ENCODE results near the gene SLC4A5.

GRCh38 chr2:74345272-74345943, 2.2 kb upstream of the SLC4A5 start:
- TF ChIP-seq TARDBP (IDR thresholded peaks at IDR 0.05) (no peak), SUZ12 (IDR thresholded peaks at IDR 0.05) (no peak), FOXA1 (IDR thresholded peaks at IDR 0.05) (no peak)
- TF ChIP-seq, protein P1, sequence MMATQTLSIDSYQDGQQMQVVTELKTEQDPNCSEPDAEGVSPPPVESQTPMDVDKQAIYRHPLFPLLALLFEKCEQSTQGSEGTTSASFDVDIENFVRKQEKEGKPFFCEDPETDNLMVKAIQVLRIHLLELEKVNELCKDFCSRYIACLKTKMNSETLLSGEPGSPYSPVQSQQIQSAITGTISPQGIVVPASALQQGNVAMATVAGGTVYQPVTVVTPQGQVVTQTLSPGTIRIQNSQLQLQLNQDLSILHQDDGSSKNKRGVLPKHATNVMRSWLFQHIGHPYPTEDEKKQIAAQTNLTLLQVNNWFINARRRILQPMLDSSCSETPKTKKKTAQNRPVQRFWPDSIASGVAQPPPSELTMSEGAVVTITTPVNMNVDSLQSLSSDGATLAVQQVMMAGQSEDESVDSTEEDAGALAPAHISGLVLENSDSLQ (IDR thresholded peaks at IDR 0.05): no peak
